ENCODE results near the gene FUCA1. TPM values are rescaled to one million over a fixed set of nuclear protein-coding genes. Genes with fewer than 3 reads are reported as not detected.

Gene FUCA1
- total RNA-seq, 1 experiment from 2014 or later, result 20.3 TPM

- intact Hi-C loops (cut with micrococcal nuclease), result loop anchor here (5.0 kb wide), 1 partner anchor 117 kb away; no protein-coding TSS in a partner anchor
- peak within 1 kb of the TSS; percentile 97 for H3K4me2 ChIP-seq (ENCODE audit: low read length)
- peak within 1 kb of the TSS; percentile 96 for H3K27ac ChIP-seq (ENCODE audit: low read length)
- no TSS peak for BruUV-seq (replicated peaks)
- H3K79me2 ChIP-seq (ENCODE audit: low read length), result peaks cover 10% of the 10 kb centered on the region
- ChIA-PET POLR2A (ENCODE audit: unreplicated experiment) (no interaction called here), CTCF (interaction anchor here (1.3 kb wide), 1 partner anchor 29 kb away, joined by 4 read pairs; no protein-coding TSS in a partner anchor)
- DNase-seq (peak; percentile 93), ATAC-seq (peak; percentile 57)
- no peaks in the 10 kb centered on the region for H3K27me3 ChIP-seq (ENCODE audit: low read length)
- no peaks in the 10 kb centered on the region for H3K9me2 ChIP-seq (replicated peaks; ENCODE audit: low read length)
- TF ChIP-seq EZH2phosphoT487 (IDR thresholded peaks at IDR 0.05; ENCODE audit: borderline replicate concordance, low read length), result no peak
- TF ChIP-seq CTCF (conservative IDR thresholded peaks at IDR 0.05; ENCODE audit: low read depth, low read length), result no peak
- no peak for TF ChIP-seq EZH2 (IDR thresholded peaks at IDR 0.05; ENCODE audit: low read length, unreplicated experiment)
- H3K9ac ChIP-seq (ENCODE audit: low read length), result peak within 1 kb of the TSS; percentile 93
- no peaks in the 10 kb centered on the region for H3F3A ChIP-seq (ENCODE audit: low read length, unreplicated experiment)
- H2AFZ ChIP-seq (ENCODE audit: low read length), result peak within 1 kb of the TSS; percentile 91
- H3K9me3 ChIP-seq (ENCODE audit: low read length), result no peaks in the 10 kb centered on the region
- peaks cover 21% of the 10 kb centered on the region for H3K4me1 ChIP-seq (ENCODE audit: insufficient read depth, low read length)
- no peaks in the 10 kb centered on the region for H4K20me1 ChIP-seq (ENCODE audit: low read length)
- H3K36me3 ChIP-seq (ENCODE audit: low read depth, low read length), result peaks cover 8% of the 10 kb centered on the region; the same call in 1 of the 2 replicates
- H3K4me3 ChIP-seq (ENCODE audit: low read length), result peak within 1 kb of the TSS; percentile 93
Measured at GRCh38 chr1:23800400-23801337, 67.4 kb downstream of the FUCA1 start, which contains the start of gene GALE. GALE (minus strand) TSS chr1:23800754; CDS start chr1:23799007, 1,747 bp downstream.

GRCh38 chr1:23799570-23800399 lies 68.3 kb downstream of the FUCA1 start:
- no peaks in the 10 kb centered on the region for H3K9me3 ChIP-seq (ENCODE audit: low read length)
- H2AFZ ChIP-seq (ENCODE audit: low read length), result peak overlapping the region; percentile 91
- no peaks in the 10 kb centered on the region for H3K27me3 ChIP-seq (ENCODE audit: low read length)
- peak overlapping the region; percentile 97 for H3K4me2 ChIP-seq (ENCODE audit: low read length)
- H3K79me2 ChIP-seq (ENCODE audit: low read length), result peaks cover 10% of the 10 kb centered on the region
- DNase-seq (peak; percentile 91), ATAC-seq (peak; percentile 69)
- H3K36me3 ChIP-seq (ENCODE audit: low read depth, low read length), result peaks cover 8% of the 10 kb centered on the region; the same call in 1 of the 2 replicates
- TSS peak; percentile 85 for BruUV-seq (replicated peaks)
- H3K9ac ChIP-seq (ENCODE audit: low read length), result peak overlapping the region; percentile 93
- peaks cover 21% of the 10 kb centered on the region for H3K4me1 ChIP-seq (ENCODE audit: insufficient read depth, low read length)
- TF ChIP-seq EZH2phosphoT487 (IDR thresholded peaks at IDR 0.05; ENCODE audit: borderline replicate concordance, low read length) (no peak), CTCF (conservative IDR thresholded peaks at IDR 0.05; ENCODE audit: low read depth, low read length) (no peak), EZH2 (IDR thresholded peaks at IDR 0.05; ENCODE audit: low read length, unreplicated experiment) (no peak)
- ChIA-PET CTCF (interaction anchor here (0.6 to 1.3 kb wide), 2 partner anchors 28 to 312 kb away, joined by 4 read pairs; no protein-coding TSS in a partner anchor), POLR2A (ENCODE audit: unreplicated experiment) (interaction anchor here (0.5 to 0.8 kb wide), 4 partner anchors 8 to 60 kb away, joined by 3 to 7 read pairs (median 4); partner anchors contain the start of gene LYPLA2)
- H3F3A ChIP-seq (ENCODE audit: low read length, unreplicated experiment), result no peaks in the 10 kb centered on the region
- peak overlapping the region; percentile 93 for H3K4me3 ChIP-seq (ENCODE audit: low read length)
- H3K9me2 ChIP-seq (replicated peaks; ENCODE audit: low read length), result no peaks in the 10 kb centered on the region
- no peaks in the 10 kb centered on the region for H4K20me1 ChIP-seq (ENCODE audit: low read length)
- peak overlapping the region; percentile 96 for H3K27ac ChIP-seq (ENCODE audit: low read length)
- intact Hi-C loops (cut with micrococcal nuclease), result loop anchor here (1.0 to 5.0 kb wide), 2 partner anchors 9 to 118 kb away; no protein-coding TSS in a partner anchor

Measured in PC-3 (cell line).